OCI-LY7 (cell line): ENCODE data around the gene TRMT1. TPM values are rescaled to one million over a fixed set of nuclear protein-coding genes. Genes with fewer than 3 reads are reported as not detected.

Source experiments
- BruUV-seq: library from RNA; stranded (reverse); fragments of 400-500 nt; replicated peaks from 2 replicates; lab custom pipeline; 2021; lab: Mats Ljungman, UMichigan
- CTCF ChIA-PET: fragments of 300-600 bp; sonication (Branson Sonifier 250); formaldehyde crosslinking; loops from one replicate; lab custom pipeline; 2022; ENCODE audit warnings: antibody characterized with exemption; ENCODE audit not compliant: unreplicated experiment; lab: Charles Lee
- POLR2A ChIA-PET: fragments of 300-600 bp; sonication (Branson Sonifier 250); formaldehyde crosslinking; loops from one replicate; lab custom pipeline; 2022; ENCODE audit warnings: antibody characterized with exemption; lab: Charles Lee
- DNase-seq: peaks from one replicate; pipeline ENCODE4 v3.0.0-alpha.2; 2015; ENCODE audit warnings: low spot score
- H2AFZ ChIP-seq: fragments of 200-600 bp; sonication (generic), shearing (Covaris generic); 2 replicates; pipeline ENCODE4 v1.6.1; 2014; ENCODE audit warnings: mild to moderate bottlenecking, antibody characterized with exemption, low read length, moderate library complexity
- H3K27ac ChIP-seq: fragments of 200-600 bp; sonication (generic); 2 replicates; pipeline ENCODE4 v1.5.1; 2014; ENCODE audit warnings: mixed run types, low read depth, mild to moderate bottlenecking, moderate library complexity, low read length, inconsistent platforms; ENCODE audit not compliant: poor library complexity, severe bottlenecking
- H3K36me3 ChIP-seq: fragments of 200-600 bp; sonication (generic); 2 replicates; pipeline ENCODE4 v1.6.1; 2014; ENCODE audit warnings: mild to moderate bottlenecking, antibody characterized with exemption, low read length, moderate library complexity, mixed read lengths; ENCODE audit not compliant: insufficient read depth
- H3K4me1 ChIP-seq: fragments of 200-600 bp; sonication (generic); 2 replicates; pipeline ENCODE4 v1.5.1; 2014; ENCODE audit warnings: mild to moderate bottlenecking, low read length; ENCODE audit not compliant: insufficient read depth, poor library complexity, severe bottlenecking
- H3K4me2 ChIP-seq: fragments of 200-600 bp; sonication (generic); 2 replicates; pipeline ENCODE4 v1.6.1; 2014; ENCODE audit warnings: mild to moderate bottlenecking, low read length
- H3K4me3 ChIP-seq: fragments of 200-600 bp; sonication (generic); 2 replicates; pipeline ENCODE4 v1.5.1; 2014; ENCODE audit warnings: mild to moderate bottlenecking, low read depth, low read length; ENCODE audit not compliant: poor library complexity, severe bottlenecking
- H3K79me2 ChIP-seq: fragments of 200-600 bp; sonication (generic); 2 replicates; pipeline ENCODE4 v1.6.1; 2016; ENCODE audit warnings: low read depth, mild to moderate bottlenecking, low read length, moderate library complexity, mixed read lengths; ENCODE audit not compliant: insufficient read depth
- H3K9me2 ChIP-seq: fragments of 200-600 bp; sonication (generic); 2 replicates; pipeline ENCODE4 v1.6.1; 2016; ENCODE audit warnings: mild to moderate bottlenecking, low read length, mixed read lengths; ENCODE audit not compliant: insufficient read depth
- H3K9me3 ChIP-seq: fragments of 200-600 bp; sonication (generic); 2 replicates; pipeline ENCODE4 v1.6.1; 2014; ENCODE audit warnings: mild to moderate bottlenecking, mixed run types, low read length, mixed read lengths
- H4K20me1 ChIP-seq: fragments of 200-600 bp; sonication (generic); 2 replicates; pipeline ENCODE4 v1.6.1; 2014; ENCODE audit warnings: mild to moderate bottlenecking, antibody characterized with exemption, low read length, moderate library complexity, mixed read lengths; ENCODE audit not compliant: insufficient read depth
- EZH2phosphoT487 ChIP-seq: fragments of 200-600 bp; sonication (generic); IDR thresholded peaks from 2 replicates; pipeline ENCODE4 v1.6.1; 2018; ENCODE audit warnings: low read depth, borderline replicate concordance, mild to moderate bottlenecking, mixed run types, antibody characterized with exemption, low read length, moderate library complexity, mixed read lengths
- intact Hi-C: fragments of 100-400 bp; cut with micrococcal nuclease; formaldehyde crosslinking; loops from one replicate; pipeline ENCODE4 v1.10.0; 2022; ENCODE audit not compliant: unreplicated experiment
- total RNA-seq, 2 experiments: library from RNA; depleted of rRNA in 1 of 2; stranded (reverse); fragments of >200 nt in 1 of 2; shearing (Covaris generic) in 1 of 2; gene quantifications; 2 replicates each; pipeline ENCODE4 v1.2.3, GENCODE V29; 2014 to 2022
- TF ChIP-seq, protein P1 (sequence below): fragments of 200-600 bp; sonication (generic); conservative IDR thresholded peaks from 2 replicates; pipeline ENCODE4 v1.5.1; 2014; ENCODE audit warnings: mild to moderate bottlenecking, antibody characterized with exemption, low read length, moderate library complexity, mixed read lengths

Gene TRMT1
- total RNA-seq, 2 experiments from 2014 or later, result 50.4 to 56.8 TPM

DNA sequence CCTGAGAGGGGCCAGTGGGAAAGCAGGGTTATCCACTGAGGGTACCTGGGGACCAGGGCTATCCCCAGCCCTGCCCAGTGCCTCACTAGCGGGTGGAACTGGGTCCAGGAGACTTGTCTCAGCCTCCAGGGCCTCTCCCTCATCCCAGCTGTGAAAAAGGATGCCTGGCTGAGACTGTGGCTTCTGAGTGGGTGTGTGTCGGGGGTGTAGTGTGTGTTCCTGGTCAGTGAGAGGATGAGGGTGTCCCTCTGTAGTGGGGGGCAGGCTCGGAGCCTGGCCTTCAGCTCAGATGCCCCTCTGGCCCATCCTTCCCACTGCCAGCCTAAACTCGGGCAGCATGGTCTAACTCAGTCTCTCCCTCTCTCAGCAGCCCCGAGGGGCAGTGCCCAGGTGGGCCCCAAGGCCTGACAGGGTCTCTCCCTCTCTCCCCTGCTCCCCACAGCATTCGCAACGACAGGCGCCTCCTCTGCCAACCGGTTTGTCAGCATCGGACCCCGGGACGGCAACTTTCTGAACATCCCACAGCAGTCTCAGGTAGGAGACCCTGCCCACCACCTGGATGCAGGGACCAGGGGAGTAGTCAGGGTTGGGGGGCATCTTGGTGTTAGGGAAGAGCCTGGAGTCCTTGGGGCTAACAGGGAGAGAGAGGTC, 26.6 kb downstream of the TRMT1 start:
- no peak overlapping the region for H3K4me3 ChIP-seq
- ChIA-PET POLR2A (no interaction called here), CTCF (interaction anchor here (0.5 kb wide), 1 partner anchor 97 kb away, joined by 3 read pairs; no protein-coding TSS in a partner anchor)
- H2AFZ ChIP-seq, result no peak overlapping the region
- H3K9me2 ChIP-seq, result no peaks in the 10 kb centered on the region
- no peaks in the 10 kb centered on the region for H3K79me2 ChIP-seq
- TF ChIP-seq, protein P1, sequence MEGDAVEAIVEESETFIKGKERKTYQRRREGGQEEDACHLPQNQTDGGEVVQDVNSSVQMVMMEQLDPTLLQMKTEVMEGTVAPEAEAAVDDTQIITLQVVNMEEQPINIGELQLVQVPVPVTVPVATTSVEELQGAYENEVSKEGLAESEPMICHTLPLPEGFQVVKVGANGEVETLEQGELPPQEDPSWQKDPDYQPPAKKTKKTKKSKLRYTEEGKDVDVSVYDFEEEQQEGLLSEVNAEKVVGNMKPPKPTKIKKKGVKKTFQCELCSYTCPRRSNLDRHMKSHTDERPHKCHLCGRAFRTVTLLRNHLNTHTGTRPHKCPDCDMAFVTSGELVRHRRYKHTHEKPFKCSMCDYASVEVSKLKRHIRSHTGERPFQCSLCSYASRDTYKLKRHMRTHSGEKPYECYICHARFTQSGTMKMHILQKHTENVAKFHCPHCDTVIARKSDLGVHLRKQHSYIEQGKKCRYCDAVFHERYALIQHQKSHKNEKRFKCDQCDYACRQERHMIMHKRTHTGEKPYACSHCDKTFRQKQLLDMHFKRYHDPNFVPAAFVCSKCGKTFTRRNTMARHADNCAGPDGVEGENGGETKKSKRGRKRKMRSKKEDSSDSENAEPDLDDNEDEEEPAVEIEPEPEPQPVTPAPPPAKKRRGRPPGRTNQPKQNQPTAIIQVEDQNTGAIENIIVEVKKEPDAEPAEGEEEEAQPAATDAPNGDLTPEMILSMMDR, result no peak
- TF ChIP-seq EZH2phosphoT487, result no peak
- no peaks in the 10 kb centered on the region for H3K9me3 ChIP-seq
- intact Hi-C loops, result loop anchor here (5.0 kb wide), 1 partner anchor 58 kb away; no protein-coding TSS in a partner anchor
- no peak for DNase-seq
- no peaks in the 10 kb centered on the region for H3K36me3 ChIP-seq
- BruUV-seq, result no TSS peak
- peaks cover 13% of the 10 kb centered on the region for H3K4me1 ChIP-seq
- H4K20me1 ChIP-seq, result no peaks in the 10 kb centered on the region
- no peak overlapping the region for H3K27ac ChIP-seq
- no peak overlapping the region for H3K4me2 ChIP-seq

DNA sequence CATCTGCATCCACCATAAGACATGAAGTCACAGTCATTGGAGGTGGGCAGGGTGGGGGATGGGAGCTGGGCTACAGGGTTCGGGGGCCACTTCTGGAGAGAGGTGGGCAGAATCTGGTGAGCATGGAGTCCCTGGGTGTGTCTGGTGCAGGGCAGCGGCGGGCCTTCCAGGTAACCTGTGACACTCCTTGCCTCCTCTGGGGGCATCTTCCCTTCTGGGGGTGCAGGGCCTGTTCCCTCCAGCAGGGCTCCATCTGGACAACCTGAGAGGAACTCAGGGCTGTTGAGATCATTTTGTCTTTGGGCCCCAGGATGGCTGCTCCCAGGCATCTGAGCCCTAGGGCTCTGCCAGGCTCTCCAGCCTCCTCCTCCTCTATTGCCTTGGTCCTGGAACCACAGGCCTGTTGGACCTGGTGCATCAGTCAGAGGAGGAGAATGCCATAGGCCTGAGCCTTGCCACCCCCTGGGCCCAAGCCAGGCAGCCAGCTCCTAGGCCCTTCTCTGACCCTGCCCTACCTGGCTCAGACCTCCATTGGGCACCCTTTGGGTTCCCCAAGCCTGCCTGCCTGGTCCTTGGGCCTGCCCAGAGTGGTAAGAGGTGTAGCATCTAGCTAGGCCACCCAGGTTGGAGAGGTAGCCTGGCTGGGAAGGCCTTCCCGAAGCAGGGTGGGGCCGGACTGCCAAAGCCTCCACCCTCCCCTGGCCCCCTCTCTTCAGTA, 27.2 kb downstream of the TRMT1 start:
- peak; percentile 62 for DNase-seq
- POLR2A ChIA-PET, result interaction anchor here (0.5 kb wide), 1 partner anchor 148 kb away, joined by 3 read pairs; no protein-coding TSS in a partner anchor
- H3K4me2 ChIP-seq, result no peak overlapping the region

More for the DNA sequence above, 27.2 kb downstream of the TRMT1 start:
- H2AFZ ChIP-seq, result no peak overlapping the region
- H3K4me1 ChIP-seq, result peaks cover 6% of the 10 kb centered on the region
- no peaks in the 10 kb centered on the region for H3K36me3 ChIP-seq
- H3K9me3 ChIP-seq, result no peaks in the 10 kb centered on the region
- no peak overlapping the region for H3K4me3 ChIP-seq
- no peak for TF ChIP-seq EZH2phosphoT487
- TF ChIP-seq, protein P1, result peak; percentile 74
- CTCF ChIA-PET, result interaction anchor here (0.5 kb wide), 1 partner anchor 97 kb away, joined by 3 read pairs; no protein-coding TSS in a partner anchor
- no TSS peak for BruUV-seq
- intact Hi-C loops, result no loop called here
- H3K9me2 ChIP-seq, result no peaks in the 10 kb centered on the region
- H3K79me2 ChIP-seq, result no peaks in the 10 kb centered on the region
- no peaks in the 10 kb centered on the region for H4K20me1 ChIP-seq
- no peak overlapping the region for H3K27ac ChIP-seq
